Right lobe of liver (tissue), 6 donors: ENCODE results near the gene CEP72. TPM values are rescaled to one million over a fixed set of nuclear protein-coding genes. Genes with fewer than 3 reads are reported as not detected.
A peak's percentile ranks its signal among the peaks of the same experiment; 100 is the strongest.
"Not testable (repeated sequence)": the region's sequence is repeated elsewhere in the genome, so short reads cannot be mapped to it uniquely, and the experiment has no call there.

Source experiments
- ATAC-seq, 4 donors: fragments of 200-7000 bp; cut with Tn5 transposase; one replicate each; pipeline ENCODE4 v1.9.1; 2020; ENCODE audit warnings: mild to moderate bottlenecking in 4 of 4, moderate library complexity in 4 of 4
- DNase-seq, 3 donors: peaks; one replicate each; pipeline ENCODE4 v3.0.0-alpha.2; 2020
- H3K27ac ChIP-seq, 3 donors: fragments of 200-600 bp; one replicate each; pipeline ENCODE4 v1.8.0; 2022
- H3K27me3 ChIP-seq, 2 donors: fragments of 200-600 bp; one replicate each; pipeline ENCODE4 v1.8.0; 2022
- H3K36me3 ChIP-seq, 4 donors: fragments of 200-600 bp; sonication (generic) in 1 of 4; one replicate each; pipeline versions ENCODE4 v1.5.1 to v1.8.0; 2017 to 2022; ENCODE audit warnings: control low read depth in 1 of 4
- H3K4me1 ChIP-seq, 4 donors: fragments of 200-600 bp; sonication (generic) in 1 of 4; one replicate each; pipeline versions ENCODE4 v1.5.1 to v1.8.0; 2017 to 2022; ENCODE audit warnings: control low read depth in 1 of 4
- H3K4me3 ChIP-seq, 3 donors: fragments of 200-600 bp; one replicate each; pipeline ENCODE4 v1.8.0; 2022
- H3K9me3 ChIP-seq, 4 donors: fragments of 200-600 bp; sonication (generic) in 1 of 4; one replicate each; pipeline versions ENCODE4 v1.5.1 to v1.8.0; 2017 to 2022; ENCODE audit warnings: control low read depth in 1 of 4
- CTCF ChIP-seq, 4 donors: fragments of 200-600 bp in 3 of 4; fragments of 450-650 bp in 1 of 4; IDR thresholded peaks; one replicate each; pipeline versions ENCODE4 v1.5.1 to v1.8.0; 2016 to 2022; ENCODE audit warnings: antibody characterized with exemption in 4 of 4, mild to moderate bottlenecking in 2 of 4
- POLR2A ChIP-seq: fragments of 450-650 bp; IDR thresholded peaks from one replicate; pipeline ENCODE4 v1.6.1; 2017; ENCODE audit warnings: antibody characterized with exemption, mild to moderate bottlenecking
- WGBS: methylation state at CpG from one replicate; pipeline ENCODE4 v1.1.6; 2018; ENCODE audit warnings: low coverage, low lambda C conversion rate; ENCODE audit not compliant: insufficient coverage; ENCODE audit errors: missing lambda C conversion rate; 5-methylcytosine and 5-hydroxymethylcytosine counted together
- intact Hi-C, 2 donors: fragments of 100-400 bp; cut with DNase I; formaldehyde crosslinking; loops; one replicate each; pipeline versions ENCODE4 v1.11.2 to v1.14.1; 2022
- total RNA-seq, 6 experiments: library from RNA; depleted of rRNA in 2 of 6; stranded (reverse); fragments of >200 nt in 2 of 6; fragmentation: NEBNext Ultra II Directional in 3 of 6; extraction: Animal tissue kit (Norgen Biotek cat#: 25700) in 3 of 6; gene quantifications; one replicate each; pipeline versions ENCODE4 v1.1.0 to v1.2.4, GENCODE V29; 2016 to 2023
- donor health status: DM: no; HTN: yes; CAD: no.
- donor health status: DM: no; HTN: no; CAD: no.
- donor health status: DM: no; HTN: no; CAD: no.
- donor health status: DM: no; HTN: yes; CAD: no.
- donor health status: DM: no; HTN: yes; CAD: no.

The CEP72 gene
- total RNA-seq, 6 experiments from 2014 or later, result 3.4 to 6.0 (median 4.2) TPM

DNA sequence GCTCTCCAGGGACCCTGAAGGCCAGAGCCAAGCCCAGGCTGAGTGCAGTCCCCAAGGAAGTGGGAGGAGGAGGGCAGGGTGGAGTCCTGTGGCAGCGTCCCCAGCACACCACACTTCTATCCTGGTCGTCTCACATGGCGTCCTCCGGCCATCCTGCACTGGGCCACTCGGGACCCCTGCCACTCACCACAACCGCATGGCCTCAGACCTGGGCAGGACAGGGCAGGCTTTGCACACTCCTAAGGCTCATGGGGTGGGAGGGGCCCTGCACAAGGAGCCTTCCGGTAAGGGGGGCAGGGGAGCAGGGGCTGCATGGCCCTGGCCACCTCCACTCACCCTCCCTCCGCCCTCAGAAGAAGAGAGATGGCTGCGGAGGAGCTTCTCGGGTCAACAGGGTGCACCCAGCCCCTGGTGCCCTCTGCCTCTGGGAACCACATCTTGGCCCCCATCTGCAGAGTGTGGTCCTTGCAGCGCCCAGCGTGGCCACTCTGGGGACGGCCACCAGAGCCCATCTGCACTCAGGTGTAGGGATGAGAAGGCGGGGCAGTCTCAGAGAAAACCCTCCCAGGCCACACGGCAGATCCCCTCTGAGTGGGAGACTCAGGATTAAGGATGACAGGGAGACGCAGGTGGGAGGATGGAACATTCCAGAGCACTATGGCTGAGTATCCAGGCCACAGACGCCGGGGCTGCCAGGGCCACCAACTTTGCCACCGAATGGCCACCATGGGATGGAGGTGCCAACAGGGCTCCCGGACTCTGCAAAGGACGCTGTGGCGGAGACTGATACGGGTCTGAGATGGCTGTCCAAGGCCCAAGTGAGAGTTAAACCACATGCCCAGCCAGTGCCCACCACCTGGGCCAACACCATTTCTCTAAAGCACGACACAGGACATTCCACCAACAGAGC, 73.4 kb downstream of the CEP72 start:
- TF ChIP-seq POLR2A, result no peak
- no peak for TF ChIP-seq CTCF (IDR thresholded peaks at IDR 0.05)
- 100% methylated on average over 1 of the region's 24 CpGs for WGBS
- H3K27me3 ChIP-seq, result no peaks in the 10 kb centered on the region
- intact Hi-C loops, result loop anchor here in 1 of 2 donors (10.0 kb wide), 1 partner anchor 89 kb away; no protein-coding TSS in a partner anchor
- DNase-seq, result no peak
- H3K36me3 ChIP-seq, result no peaks in the 10 kb centered on the region
- H3K4me3 ChIP-seq, result no peak overlapping the region
- ATAC-seq, result no peak
- H3K4me1 ChIP-seq, result no peaks in the 10 kb centered on the region
- H3K9me3 ChIP-seq, result no peaks in the 10 kb centered on the region
- H3K27ac ChIP-seq, result no peak overlapping the region

GRCh38 chr5:686172-686523, 74.0 kb downstream of the CEP72 start:
- H3K4me1 ChIP-seq, DNase-seq, ATAC-seq, H3K9me3 ChIP-seq, H3K27me3 ChIP-seq, H3K4me3 ChIP-seq, H3K36me3 ChIP-seq, H3K27ac ChIP-seq: not testable (repeated sequence)
- intact Hi-C loops, result loop anchor here in 1 of 2 donors (10.0 kb wide), 1 partner anchor 89 kb away; no protein-coding TSS in a partner anchor
- 93% methylated on average over 5 of the region's 12 CpGs for WGBS

DNA sequence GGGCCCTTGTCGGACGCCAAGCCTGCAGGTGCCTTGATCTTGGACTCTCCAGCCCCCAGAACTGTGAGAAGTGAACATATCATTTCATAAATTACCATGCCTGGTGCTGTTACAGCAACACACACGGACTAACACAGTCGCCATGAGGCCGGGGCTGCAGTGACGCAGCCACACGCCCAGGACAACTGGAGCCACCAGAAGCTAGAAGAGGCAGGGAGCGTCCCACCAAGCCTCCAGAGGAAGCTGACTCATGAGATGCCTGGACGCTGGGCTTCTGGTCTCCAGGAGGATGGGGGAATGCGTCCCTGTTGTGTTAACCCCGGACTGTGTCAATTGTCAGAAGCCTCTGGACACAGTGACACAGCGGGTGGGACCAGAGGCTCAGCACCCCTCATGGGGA, 74.8 kb downstream of the CEP72 start:
- not testable (repeated sequence) for DNase-seq, H3K9me3 ChIP-seq, H3K27ac ChIP-seq, ATAC-seq, H3K4me3 ChIP-seq, H3K4me1 ChIP-seq, H3K27me3 ChIP-seq, H3K36me3 ChIP-seq
- intact Hi-C loops, result loop anchor here in 1 of 2 donors (10.0 kb wide), 1 partner anchor 88 kb away; no protein-coding TSS in a partner anchor
- 84% methylated on average over 8 of the region's 12 CpGs for WGBS

- H3K9me3 ChIP-seq, ATAC-seq, H3K4me1 ChIP-seq, H3K36me3 ChIP-seq, H3K27me3 ChIP-seq, H3K4me3 ChIP-seq, DNase-seq, H3K27ac ChIP-seq: not testable (repeated sequence)
- intact Hi-C loops, result loop anchor here in 1 of 2 donors (10.0 kb wide), 1 partner anchor 86 kb away; no protein-coding TSS in a partner anchor
- 49% methylated on average over 9 of the region's 30 CpGs for WGBS
Observed at GRCh38 chr5:688348-689010, 76.3 kb downstream of the CEP72 start.

DNA sequence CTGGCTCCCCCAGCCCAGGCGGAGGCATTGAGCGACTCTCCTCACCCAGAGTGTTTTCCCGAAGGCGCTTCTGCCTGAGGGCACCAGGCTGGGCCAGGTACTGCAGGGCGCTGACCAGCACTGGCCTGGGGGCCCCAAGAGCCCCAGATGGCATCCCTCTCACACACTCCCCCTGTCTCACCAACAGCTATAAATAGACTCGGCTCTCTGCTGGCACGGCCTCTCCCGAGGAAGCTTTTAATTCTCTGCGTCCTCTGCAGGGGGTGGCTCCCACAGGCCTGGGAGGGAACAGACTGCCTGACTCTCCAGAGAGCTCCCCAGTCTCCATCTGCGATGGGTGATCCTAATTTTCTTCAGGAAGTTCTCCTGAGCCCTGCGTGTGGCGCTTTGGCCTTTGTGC, 78.2 kb downstream of the CEP72 start:
- intact Hi-C loops, H3K36me3 ChIP-seq, H3K4me3 ChIP-seq, DNase-seq, H3K27ac ChIP-seq, H3K4me1 ChIP-seq, H3K27me3 ChIP-seq, ATAC-seq, H3K9me3 ChIP-seq: not testable (repeated sequence)
- no CpG with 5 or more reads among the region's 12 CpGs for WGBS

- H3K27me3 ChIP-seq, H3K27ac ChIP-seq, DNase-seq, H3K4me3 ChIP-seq, H3K9me3 ChIP-seq, H3K4me1 ChIP-seq, H3K36me3 ChIP-seq, intact Hi-C loops: not testable (repeated sequence)
- ATAC-seq, result peak; percentile 25 to 30 (median 28)
- no CpG with 5 or more reads among the region's 23 CpGs for WGBS
Observed at GRCh38 chr5:691049-691448, 78.9 kb downstream of the CEP72 start.
